IMR-90 (cell line): ENCODE measurements around the gene LPCAT2. TPM values are rescaled to one million over a fixed set of nuclear protein-coding genes. Genes with fewer than 3 reads are reported as not detected.

ENCODE experiments used
- ATAC-seq: fragments of 200-7000 bp; cut with Tn5 transposase; 2 replicates; pipeline ENCODE4 v1.9.1; 2020; ENCODE audit warnings: low read depth, mild to moderate bottlenecking, moderate library complexity
- BruUV-seq: library from RNA; stranded (reverse); fragments of 400-500 nt; replicated peaks from 2 replicates; lab custom pipeline; 2021; lab: Mats Ljungman, UMichigan
- CTCF ChIA-PET: fragments of 300-600 bp; formaldehyde crosslinking; extraction: SDS; loops from one replicate; lab custom pipeline; 2021; ENCODE audit warnings: antibody characterized with exemption; lab: Yijun Ruan, JAX
- POLR2A ChIA-PET: fragments of 300-600 bp; sonication (Branson Sonifier 250); formaldehyde crosslinking; loops from one replicate; lab custom pipeline; 2022; ENCODE audit warnings: antibody characterized with exemption; ENCODE audit not compliant: unreplicated experiment; lab: Charles Lee
- DNase-seq: peaks from one replicate; pipeline ENCODE4 v3.0.0; 2013
- H2AFZ ChIP-seq: replicated peaks from 2 replicates; pipeline ENCODE3; 2013; ENCODE audit warnings: low read length, mild to moderate bottlenecking; ENCODE audit not compliant: poor library complexity
- H2AK5ac ChIP-seq: 2 replicates; pipeline ENCODE4 v1.6.1; 2013; ENCODE audit warnings: low read depth, low read length, inconsistent platforms
- H2AK9ac ChIP-seq: replicated peaks from 2 replicates; pipeline ENCODE3; 2013; ENCODE audit warnings: mild to moderate bottlenecking, low read depth, low read length, moderate library complexity; ENCODE audit not compliant: poor library complexity
- H2BK120ac ChIP-seq: 2 replicates; pipeline ENCODE4 v1.6.1; 2013; ENCODE audit warnings: low read depth, low read length, inconsistent platforms
- H2BK15ac ChIP-seq: 3 replicates; pipeline ENCODE4 v1.6.1; 2013; ENCODE audit warnings: low read depth, low read length, inconsistent platforms
- H2BK20ac ChIP-seq: 2 replicates; pipeline ENCODE4 v1.6.1; 2013; ENCODE audit warnings: low read depth, mild to moderate bottlenecking, inconsistent platforms, low read length, moderate library complexity
- H2BK5ac ChIP-seq: 2 replicates; pipeline ENCODE4 v1.6.1; 2013; ENCODE audit warnings: mild to moderate bottlenecking, low read depth, low read length, inconsistent platforms; ENCODE audit not compliant: poor library complexity, severe bottlenecking
- H3K14ac ChIP-seq: replicated peaks from 2 replicates; pipeline ENCODE4 v1.6.1; 2013; ENCODE audit warnings: low read depth, low read length, inconsistent platforms
- H3K18ac ChIP-seq: 2 replicates; pipeline ENCODE4 v1.6.1; 2013; ENCODE audit warnings: low read depth, low read length, control low read depth
- H3K23ac ChIP-seq: 2 replicates; pipeline ENCODE4 v1.6.1; 2013; ENCODE audit warnings: low read depth, low read length, inconsistent platforms
- H3K27ac ChIP-seq: 2 replicates; pipeline ENCODE4 v1.5.1; 2013; ENCODE audit warnings: mild to moderate bottlenecking, control low read depth, low read length; ENCODE audit not compliant: insufficient read depth
- H3K27me3 ChIP-seq: 2 replicates; pipeline ENCODE4 v1.6.1; 2013; ENCODE audit warnings: low read length; ENCODE audit not compliant: control insufficient read depth, insufficient read depth
- H3K36me3 ChIP-seq: 2 replicates; pipeline ENCODE4 v1.6.1; 2013; ENCODE audit warnings: low read length, mixed read lengths; ENCODE audit not compliant: control insufficient read depth, insufficient read depth
- H3K4ac ChIP-seq: 2 replicates; pipeline ENCODE4 v1.6.1; 2013; ENCODE audit warnings: low read depth, low read length, inconsistent platforms
- H3K4me1 ChIP-seq: 2 replicates; pipeline ENCODE4 v1.6.1; 2013; ENCODE audit warnings: low read length, mixed read lengths; ENCODE audit not compliant: control insufficient read depth, insufficient read depth
- H3K4me2 ChIP-seq: 2 replicates; pipeline ENCODE4 v1.6.1; 2013; ENCODE audit warnings: low read depth, mild to moderate bottlenecking, control low read depth, low read length, moderate library complexity
- H3K4me3 ChIP-seq: 2 replicates; pipeline ENCODE4 v1.5.1; 2013; ENCODE audit warnings: low read depth, mild to moderate bottlenecking, control low read depth, low read length, moderate library complexity; ENCODE audit not compliant: insufficient read depth
- H3K56ac ChIP-seq: 2 replicates; pipeline ENCODE4 v1.6.1; 2013; ENCODE audit warnings: low read length, inconsistent platforms; ENCODE audit not compliant: insufficient read depth; ENCODE audit errors: extremely low read depth
- H3K79me1 ChIP-seq, 2 experiments: 2 replicates each; pipeline ENCODE4 v1.6.1; 2013; ENCODE audit warnings: low read length in 2 of 2, inconsistent platforms in 1 of 2, low read depth in 1 of 2
- H3K9ac ChIP-seq: 2 replicates; pipeline ENCODE4 v1.6.1; 2013; ENCODE audit warnings: low read depth, low read length, control low read depth
- H3K9me1 ChIP-seq: 2 replicates; pipeline ENCODE4 v1.6.1; 2013; ENCODE audit warnings: low read length, inconsistent platforms; ENCODE audit not compliant: insufficient read depth
- H3K9me3 ChIP-seq: 2 replicates; pipeline ENCODE4 v1.6.1; 2013; ENCODE audit warnings: low read length; ENCODE audit not compliant: control insufficient read depth, insufficient read depth
- H4K20me1 ChIP-seq: 2 replicates; pipeline ENCODE4 v1.6.1; 2013; ENCODE audit warnings: low read length, inconsistent platforms; ENCODE audit not compliant: insufficient read depth
- H4K5ac ChIP-seq: 2 replicates; pipeline ENCODE4 v1.6.1; 2013; ENCODE audit warnings: mild to moderate bottlenecking, low read depth, low read length, control low read depth
- H4K8ac ChIP-seq, 2 experiments: 2 replicates each; pipeline ENCODE4 v1.6.1; 2013; ENCODE audit warnings: low read depth in 2 of 2, low read length in 2 of 2, control low read depth in 1 of 2, inconsistent platforms in 1 of 2
- H4K91ac ChIP-seq: 2 replicates; pipeline ENCODE4 v1.6.1; 2013; ENCODE audit warnings: low read depth, low read length, inconsistent platforms; ENCODE audit not compliant: insufficient read depth
- BHLHE40 ChIP-seq: fragments of 150-350 bp; IDR thresholded peaks from 2 replicates; pipeline ENCODE4 v1.6.1; 2016; ENCODE audit warnings: mild to moderate bottlenecking, low read depth, low read length
- CEBPB ChIP-seq: IDR thresholded peaks from 2 replicates; pipeline ENCODE4 v1.6.1; 2012; ENCODE audit warnings: low read depth, low read length, improper control_type of control experiment
- CHD1 ChIP-seq: IDR thresholded peaks from 2 replicates; pipeline ENCODE4 v1.6.1; 2012; ENCODE audit warnings: low read depth, low read length, improper control_type of control experiment
- CTCF ChIP-seq: conservative IDR thresholded peaks from 2 replicates; pipeline ENCODE4 v1.5.1; 2012; ENCODE audit warnings: mild to moderate bottlenecking, low read depth, low read length, improper control_type of control experiment
- FOS ChIP-seq: fragments of 150-350 bp; IDR thresholded peaks from 2 replicates; pipeline ENCODE4 v1.6.1; 2016; ENCODE audit warnings: low read depth, low read length
- MAFK ChIP-seq: IDR thresholded peaks from 2 replicates; pipeline ENCODE4 v1.6.1; 2012; ENCODE audit warnings: low read depth, low read length, improper control_type of control experiment
- MAZ ChIP-seq: IDR thresholded peaks from 2 replicates; pipeline ENCODE4 v1.6.1; 2012; ENCODE audit warnings: low read depth, mild to moderate bottlenecking, low read length, improper control_type of control experiment, moderate library complexity, borderline replicate concordance
- MXI1 ChIP-seq: IDR thresholded peaks from 2 replicates; pipeline ENCODE4 v1.6.1; 2012; ENCODE audit warnings: low read depth, mild to moderate bottlenecking, low read length, moderate library complexity, borderline replicate concordance
- NFE2L2 ChIP-seq: fragments of 150-350 bp; IDR thresholded peaks from 2 replicates; pipeline ENCODE4 v1.6.1; 2016; ENCODE audit warnings: low read depth, mild to moderate bottlenecking, low read length
- POLR2A ChIP-seq: IDR thresholded peaks from 2 replicates; pipeline ENCODE4 v1.6.1; 2012; ENCODE audit warnings: mild to moderate bottlenecking, low read depth, low read length
- RAD21 ChIP-seq: IDR thresholded peaks from 2 replicates; pipeline ENCODE4 v1.6.1; 2012; ENCODE audit warnings: low read length, improper control_type of control experiment
- RCOR1 ChIP-seq: IDR thresholded peaks from 2 replicates; pipeline ENCODE4 v1.6.1; 2012; ENCODE audit warnings: mild to moderate bottlenecking, low read length, improper control_type of control experiment; ENCODE audit not compliant: insufficient replicate concordance
- RFX5 ChIP-seq: IDR thresholded peaks from 2 replicates; pipeline ENCODE4 v1.8.0; 2012; ENCODE audit warnings: low read depth, mild to moderate bottlenecking, low read length, moderate library complexity
- SMC3 ChIP-seq: fragments of 150-350 bp; IDR thresholded peaks from 2 replicates; pipeline ENCODE4 v1.6.1; 2016; ENCODE audit warnings: low read depth, mild to moderate bottlenecking, antibody characterized with exemption, low read length, moderate library complexity
- WGBS, 2 experiments: methylation state at CpG; one replicate each; pipeline versions ENCODE4 v1.1.5 to v1.1.7; 2013; ENCODE audit warnings: missing lambda C conversion rate in 2 of 2; ENCODE audit not compliant: insufficient read length in 1 of 2; ENCODE audit errors: extremely low coverage in 2 of 2; 5-methylcytosine and 5-hydroxymethylcytosine counted together
- dilution Hi-C: fragments of 300-500 bp; cut with HindIII; formaldehyde crosslinking; loops from one replicate; pipeline ENCODE4 v1.14.3; 2018; ENCODE audit warnings: low sequenced_read_pairs; ENCODE audit not compliant: unreplicated experiment
- in situ Hi-C: fragments of 300-500 bp; cut with MboI; formaldehyde crosslinking; loops from 3 replicates; pipeline ENCODE4 v1.14.3; 2019; ENCODE audit warnings: low sequenced_read_pairs, inconsistent platforms, mixed read lengths
- intact Hi-C: fragments of 100-400 bp; cut with micrococcal nuclease; formaldehyde crosslinking; loops from 2 replicates; pipeline ENCODE4 v1.10.0; 2022
- polyA plus RNA-seq, 3 experiments: library from polyadenylated mRNA; depleted of rRNA; stranded (reverse); fragments of >200 nt; gene quantifications; 2 replicates each; pipeline ENCODE4 v1.2.3, GENCODE V29; 2012; ENCODE audit warnings: low replicate concordance in 1 of 3
- total RNA-seq: library from RNA; depleted of rRNA; stranded (reverse); fragments of >200 nt; gene quantifications from 2 replicates; pipeline ENCODE4 v1.2.3, GENCODE V29; 2012
- TF ChIP-seq, protein P1 (sequence below): fragments of 150-350 bp; IDR thresholded peaks from 2 replicates; pipeline ENCODE4 v1.6.1; 2016; ENCODE audit warnings: low read depth, mild to moderate bottlenecking, low read length, moderate library complexity, borderline replicate concordance
- TF ChIP-seq, protein P2 (sequence below): fragments of 150-350 bp; IDR thresholded peaks from 2 replicates; pipeline ENCODE4 v1.6.1; 2017; ENCODE audit warnings: mild to moderate bottlenecking, antibody characterized with exemption, low read length, low read depth

LPCAT2 gene
- total and polyA plus RNA-seq, 2 of the 4 experiments (the other 2 are of a cell fraction) = 8.6 to 8.7 TPM

GRCh38 chr16:55570159-55570558, 61.3 kb downstream of the LPCAT2 start:
- no peak overlapping the region for H3K56ac ChIP-seq
- H3K9me1 ChIP-seq = no peaks in the 10 kb centered on the region
- POLR2A ChIA-PET = no interaction called here
- ATAC-seq = no peak
- H3K4ac ChIP-seq = no peak overlapping the region
- H4K91ac ChIP-seq = no peak overlapping the region
- H3K18ac ChIP-seq = no peak overlapping the region
- 0 out of 2 replicates have a peak, but pooled peaks cover 3% of the 10 kb centered on the region for H3K4me1 ChIP-seq
- no peak overlapping the region for H4K8ac ChIP-seq
- H3K27me3 ChIP-seq = no peaks in the 10 kb centered on the region
- H3K79me1 ChIP-seq = no peaks in the 10 kb centered on the region
- no peak overlapping the region for H2BK5ac ChIP-seq
- no peak for DNase-seq
- CTCF ChIA-PET = no interaction called here
- no peak overlapping the region for H3K23ac ChIP-seq
- TF ChIP-seq CTCF = no peak
- no peak for TF ChIP-seq CHD1
- TF ChIP-seq MXI1 = no peak
- TF ChIP-seq, protein P1, sequence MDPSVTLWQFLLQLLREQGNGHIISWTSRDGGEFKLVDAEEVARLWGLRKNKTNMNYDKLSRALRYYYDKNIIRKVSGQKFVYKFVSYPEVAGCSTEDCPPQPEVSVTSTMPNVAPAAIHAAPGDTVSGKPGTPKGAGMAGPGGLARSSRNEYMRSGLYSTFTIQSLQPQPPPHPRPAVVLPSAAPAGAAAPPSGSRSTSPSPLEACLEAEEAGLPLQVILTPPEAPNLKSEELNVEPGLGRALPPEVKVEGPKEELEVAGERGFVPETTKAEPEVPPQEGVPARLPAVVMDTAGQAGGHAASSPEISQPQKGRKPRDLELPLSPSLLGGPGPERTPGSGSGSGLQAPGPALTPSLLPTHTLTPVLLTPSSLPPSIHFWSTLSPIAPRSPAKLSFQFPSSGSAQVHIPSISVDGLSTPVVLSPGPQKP = no peak
- TF ChIP-seq MAZ = no peak
- no peak for TF ChIP-seq MAFK
- no peak for TF ChIP-seq CEBPB
- TF ChIP-seq, protein P2, sequence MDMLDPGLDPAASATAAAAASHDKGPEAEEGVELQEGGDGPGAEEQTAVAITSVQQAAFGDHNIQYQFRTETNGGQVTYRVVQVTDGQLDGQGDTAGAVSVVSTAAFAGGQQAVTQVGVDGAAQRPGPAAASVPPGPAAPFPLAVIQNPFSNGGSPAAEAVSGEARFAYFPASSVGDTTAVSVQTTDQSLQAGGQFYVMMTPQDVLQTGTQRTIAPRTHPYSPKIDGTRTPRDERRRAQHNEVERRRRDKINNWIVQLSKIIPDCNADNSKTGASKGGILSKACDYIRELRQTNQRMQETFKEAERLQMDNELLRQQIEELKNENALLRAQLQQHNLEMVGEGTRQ = no peak
- no peak for TF ChIP-seq RCOR1
- TF ChIP-seq SMC3 = no peak
- no peak for TF ChIP-seq NFE2L2
- TF ChIP-seq POLR2A = no peak
- no peak for TF ChIP-seq RAD21
- TF ChIP-seq BHLHE40 = no peak
- no peak for TF ChIP-seq RFX5
- TF ChIP-seq FOS = no peak
- H3K36me3 ChIP-seq = no peaks in the 10 kb centered on the region
- no peak overlapping the region for H3K9ac ChIP-seq
- H4K5ac ChIP-seq = no peak overlapping the region
- no peak overlapping the region for H2AFZ ChIP-seq
- H3K4me2 ChIP-seq = no peak overlapping the region
- H2AK9ac ChIP-seq = no peak overlapping the region
- no TSS peak for BruUV-seq
- WGBS, 2 experiments = no CpG with 5 or more reads among the region's 5 CpGs
- no peak overlapping the region for H2BK120ac ChIP-seq
- no peaks in the 10 kb centered on the region for H3K9me3 ChIP-seq
- H3K27ac ChIP-seq = no peak overlapping the region
- no peak overlapping the region for H3K14ac ChIP-seq
- intact Hi-C loops (no loop called here), dilution Hi-C loops (no loop called here), in situ Hi-C loops (no loop called here)
- no peak overlapping the region for H2BK20ac ChIP-seq
- H2AK5ac ChIP-seq = no peak overlapping the region
- H3K4me3 ChIP-seq = no peak overlapping the region
- H2BK15ac ChIP-seq = no peak overlapping the region
- H4K20me1 ChIP-seq = no peaks in the 10 kb centered on the region
